ENCODE results near the gene RUNX2.

GRCh38 chr6:45472382-45472781 is 144.3 kb downstream of the RUNX2 start:
- no peak for TF ChIP-seq CTCF (IDR thresholded peaks at IDR 0.05 in 4 of 5, conservative IDR thresholded peaks at IDR 0.05 in 1 of 5)
- no peak for TF ChIP-seq POLR2A (IDR thresholded peaks at IDR 0.05)

Data from gastrocnemius medialis (tissue), 4 donors.